Activated T-cell treated with anti-CD3 and anti-CD28 coated beads, Interleukin-2, amount 50 U/mL, for 72 hours (primary cell): ENCODE measurements around the gene SORL1. TPM values are rescaled to one million over a fixed set of nuclear protein-coding genes. Genes with fewer than 3 reads are reported as not detected.

Experiments
- ATAC-seq, 2 donors: fragments of 150-1000 bp; cut with Tn5 transposase; replicated peaks in 1 of 2; 2 replicates each; pipeline ENCODE4 v1.10.0; 2021; ENCODE audit warnings: moderate library complexity in 2 of 2, mild to moderate bottlenecking in 1 of 2
- DNase-seq, 2 donors: peaks; one replicate each; pipeline ENCODE4 v3.0.0; 2021 to 2022; ENCODE audit warnings: mixed read lengths in 1 of 2
- H3K27ac Mint-ChIP-seq: one replicate; pipeline ENCODE4 v1.8.0; 2022; ENCODE audit warnings: mild to moderate bottlenecking, moderate library complexity, mixed read lengths
- H3K27me3 Mint-ChIP-seq: one replicate; pipeline ENCODE4 v1.8.0; 2022; ENCODE audit warnings: low read depth, mixed read lengths
- H3K36me3 Mint-ChIP-seq, 2 donors: one replicate each; pipeline ENCODE4 v1.8.0; 2022; ENCODE audit warnings: mixed read lengths in 2 of 2, mild to moderate bottlenecking in 1 of 2; ENCODE audit not compliant: insufficient read depth in 2 of 2
- H3K4me1 Mint-ChIP-seq: one replicate; pipeline ENCODE4 v1.8.0; 2022; ENCODE audit warnings: low read depth, mixed read lengths
- H3K4me3 Mint-ChIP-seq, 2 donors: one replicate each; pipeline ENCODE4 v1.8.0; 2022; ENCODE audit warnings: mild to moderate bottlenecking in 2 of 2, mixed read lengths in 2 of 2, moderate library complexity in 2 of 2
- H3K9me3 Mint-ChIP-seq, 2 donors: one replicate each; pipeline ENCODE4 v1.8.0; 2022; ENCODE audit warnings: mixed read lengths in 2 of 2
- total RNA-seq, 2 donors: library from RNA; stranded (reverse); gene quantifications; one replicate each; pipeline ENCODE4 v1.2.3, GENCODE V29; 2022

Gene SORL1
- total RNA-seq, 2 donors from 2014 or later: 66.3 to 80.0 TPM

GRCh38 chr11:121591405-121592033 lies 139.4 kb downstream of the SORL1 start:
- H3K27ac Mint-ChIP-seq: peak overlapping the region; percentile 64

DNA sequence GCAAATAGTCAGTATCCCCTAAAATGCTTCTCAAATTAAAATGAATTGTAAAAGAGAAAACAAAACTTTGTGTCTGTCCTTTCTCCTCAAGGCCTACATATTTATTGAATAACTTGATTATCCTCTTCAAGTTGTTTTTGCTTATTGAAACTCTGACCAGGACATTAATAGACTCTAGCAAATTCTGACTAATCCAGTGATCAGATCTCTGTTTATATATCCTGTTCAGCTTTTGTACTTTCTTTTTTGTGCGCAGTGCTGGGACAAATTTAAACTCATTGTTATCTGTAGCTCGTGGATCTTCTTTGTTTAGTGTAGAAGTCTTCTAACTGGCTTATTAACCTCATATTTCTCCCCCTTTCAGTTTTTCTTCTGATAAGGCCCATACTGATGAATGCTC lies 140.6 kb downstream of the SORL1 start:
- Mint-ChIP-seq H3K4me1 (peaks cover 22% of the 10 kb centered on the region), H3K27me3 (no peaks in the 10 kb centered on the region), H3K4me3 (no peak overlapping the region), H3K9me3 (no peaks in the 10 kb centered on the region), H3K27ac (peak overlapping the region; percentile 68), H3K36me3 (peaks cover 15 to 28% of the 10 kb centered on the region in 2 donors)
- DNase-seq: no peak
- ATAC-seq: no peak

More at GRCh38 chr11:121591405-121592033, 139.4 kb downstream of the SORL1 start:
- DNase-seq: peak; percentile 69 to 78
- H3K4me1 Mint-ChIP-seq: peaks cover 22% of the 10 kb centered on the region
- peak; percentile 72 to 75 for ATAC-seq
- no peaks in the 10 kb centered on the region for H3K9me3 Mint-ChIP-seq
- H3K27me3 Mint-ChIP-seq: no peaks in the 10 kb centered on the region
- peak overlapping the region; percentile 30 to 33 for H3K4me3 Mint-ChIP-seq
- peaks cover 15 to 25% of the 10 kb centered on the region in 2 donors for H3K36me3 Mint-ChIP-seq

DNA sequence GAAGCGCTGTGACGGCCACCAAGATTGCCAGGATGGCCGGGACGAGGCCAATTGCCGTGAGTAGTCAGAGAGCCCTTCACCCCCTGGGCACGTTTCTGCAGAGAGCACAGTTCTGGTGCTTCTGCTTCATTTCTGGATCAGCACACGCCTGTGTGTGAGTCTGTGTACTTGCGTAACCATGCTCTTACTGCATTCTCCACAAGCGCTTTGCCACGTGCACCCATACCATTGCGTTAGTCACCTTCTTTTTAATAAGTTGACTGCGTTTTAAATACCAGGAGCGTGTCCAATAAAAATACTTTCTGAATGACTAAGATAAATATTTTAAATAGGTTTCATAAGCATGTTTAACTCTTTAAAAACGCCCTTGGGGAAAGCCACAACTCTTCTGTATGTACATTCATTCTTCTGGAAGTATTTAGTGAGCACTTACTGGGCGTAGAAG lies 143.6 kb downstream of the SORL1 start:
- no peaks in the 10 kb centered on the region for H3K27me3 Mint-ChIP-seq
- no peak for ATAC-seq
- H3K4me3 Mint-ChIP-seq: no peak overlapping the region
- H3K36me3 Mint-ChIP-seq: peaks cover 6 to 25% of the 10 kb centered on the region in 2 donors
- peaks cover 8% of the 10 kb centered on the region for H3K4me1 Mint-ChIP-seq
- no peak overlapping the region for H3K27ac Mint-ChIP-seq
- no peaks in the 10 kb centered on the region for H3K9me3 Mint-ChIP-seq
- DNase-seq: no peak

- ATAC-seq (no peak), DNase-seq (no peak)
- no peaks in the 10 kb centered on the region for H3K27me3 Mint-ChIP-seq
- H3K4me3 Mint-ChIP-seq: no peak overlapping the region
- no peak overlapping the region for H3K27ac Mint-ChIP-seq
- no peaks in the 10 kb centered on the region for H3K9me3 Mint-ChIP-seq
- H3K4me1 Mint-ChIP-seq: peaks cover under 1% of the 10 kb centered on the region
- peaks cover 3 to 21% of the 10 kb centered on the region in 2 donors for H3K36me3 Mint-ChIP-seq
Observed at GRCh38 chr11:121596195-121597155, 144.4 kb downstream of the SORL1 start.

DNA sequence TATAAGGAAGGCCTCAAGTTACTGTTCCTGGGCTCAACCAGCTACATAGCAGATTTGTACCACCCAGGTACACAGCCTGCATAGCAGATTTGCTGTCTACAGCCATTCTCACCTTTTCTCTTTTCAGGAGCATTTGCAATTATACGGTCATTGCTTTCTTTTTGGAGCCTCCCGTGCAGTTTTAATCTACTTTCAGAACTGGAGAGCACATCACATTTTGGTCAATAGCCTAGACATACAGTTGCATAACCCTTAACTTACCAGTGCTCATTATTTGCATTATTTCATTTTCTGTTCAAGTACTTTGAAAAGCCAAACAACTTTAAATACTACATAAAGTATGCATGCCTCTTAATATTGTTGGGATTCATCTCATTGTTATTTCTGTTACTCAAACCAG lies 151.2 kb downstream of the SORL1 start:
- Mint-ChIP-seq H3K4me1 (no peaks in the 10 kb centered on the region), H3K36me3 (peaks cover 2 to 12% of the 10 kb centered on the region in 2 donors), H3K27ac (no peak overlapping the region), H3K4me3 (no peak overlapping the region), H3K9me3 (no peaks in the 10 kb centered on the region), H3K27me3 (no peaks in the 10 kb centered on the region)
- ATAC-seq (no peak), DNase-seq (no peak)

DNA sequence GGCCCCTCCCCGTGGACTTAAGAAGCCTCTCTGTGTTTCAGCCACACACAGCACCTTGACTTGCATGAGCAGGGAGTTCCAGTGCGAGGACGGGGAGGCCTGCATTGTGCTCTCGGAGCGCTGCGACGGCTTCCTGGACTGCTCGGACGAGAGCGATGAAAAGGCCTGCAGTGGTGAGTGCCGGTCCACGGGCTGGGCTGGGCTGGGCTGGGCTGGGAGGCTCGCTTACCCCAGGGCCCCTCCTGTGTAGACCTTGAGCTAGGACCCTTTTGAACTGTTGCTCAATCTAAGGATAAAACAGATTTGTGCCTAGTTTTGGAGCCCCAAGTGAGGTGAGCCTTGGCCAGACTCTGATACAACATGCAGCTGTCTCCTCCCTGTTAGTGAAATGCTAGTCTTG lies 152.0 kb downstream of the SORL1 start:
- Mint-ChIP-seq H3K4me1 (no peaks in the 10 kb centered on the region), H3K4me3 (no peak overlapping the region), H3K27ac (no peak overlapping the region), H3K9me3 (no peaks in the 10 kb centered on the region), H3K36me3 (peaks cover 2 to 13% of the 10 kb centered on the region in 2 donors), H3K27me3 (no peaks in the 10 kb centered on the region)
- DNase-seq (no peak), ATAC-seq (no peak)

DNA sequence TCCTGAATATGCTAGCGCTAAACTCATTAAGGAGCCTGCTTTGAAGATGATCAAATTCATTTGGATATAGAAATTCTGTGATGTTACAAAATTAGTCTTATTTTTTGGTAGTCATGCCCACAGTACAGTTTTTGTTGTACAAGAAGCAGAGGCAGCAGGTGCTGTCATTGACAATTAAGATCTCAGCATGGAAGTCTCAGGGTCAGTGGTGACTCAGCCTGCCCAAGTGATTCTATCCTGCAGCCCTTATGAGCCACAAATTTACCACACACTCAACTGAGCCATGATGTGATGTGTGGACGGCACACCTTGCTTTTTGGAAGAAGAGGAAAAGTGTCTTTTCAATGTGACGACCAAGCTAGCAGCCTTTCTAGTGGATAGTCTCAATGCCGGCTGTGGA lies 154.2 kb downstream of the SORL1 start:
- ATAC-seq (no peak), DNase-seq (no peak)
- H3K9me3 Mint-ChIP-seq: no peaks in the 10 kb centered on the region
- H3K36me3 Mint-ChIP-seq: peaks cover 2 to 19% of the 10 kb centered on the region in 2 donors
- no peaks in the 10 kb centered on the region for H3K4me1 Mint-ChIP-seq
- H3K4me3 Mint-ChIP-seq: no peak overlapping the region
- no peaks in the 10 kb centered on the region for H3K27me3 Mint-ChIP-seq
- no peak overlapping the region for H3K27ac Mint-ChIP-seq

DNA sequence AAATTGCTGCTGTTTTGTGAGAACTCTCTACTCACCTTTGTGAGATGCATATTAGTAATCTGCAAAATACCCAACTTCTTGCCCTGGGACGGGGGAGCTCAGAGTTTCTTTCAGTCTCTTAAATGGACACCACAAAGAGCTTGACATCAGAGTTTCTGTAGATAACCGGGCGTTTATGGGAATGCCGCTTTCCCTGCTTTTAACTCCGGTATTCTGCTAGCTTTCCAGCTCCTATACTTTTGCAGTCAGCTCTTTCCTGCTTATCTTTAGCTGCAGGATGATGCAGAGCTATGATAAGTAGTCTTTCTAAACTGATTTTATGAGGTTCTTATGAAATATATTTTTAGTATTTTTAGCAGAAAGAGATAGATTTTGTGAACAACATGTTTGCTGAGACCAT lies 155.2 kb downstream of the SORL1 start:
- H3K27me3 Mint-ChIP-seq: no peaks in the 10 kb centered on the region
- ATAC-seq (no peak), DNase-seq (no peak)
- H3K4me3 Mint-ChIP-seq: no peak overlapping the region
- H3K9me3 Mint-ChIP-seq: no peaks in the 10 kb centered on the region
- no peaks in the 10 kb centered on the region for H3K4me1 Mint-ChIP-seq
- H3K27ac Mint-ChIP-seq: no peak overlapping the region
- H3K36me3 Mint-ChIP-seq: peaks cover 2 to 17% of the 10 kb centered on the region in 2 donors

GRCh38 chr11:121608545-121609098 lies 156.5 kb downstream of the SORL1 start:
- Mint-ChIP-seq H3K9me3 (no peaks in the 10 kb centered on the region), H3K36me3 (peaks cover 2 to 17% of the 10 kb centered on the region in 2 donors), H3K4me3 (no peak overlapping the region), H3K27me3 (no peaks in the 10 kb centered on the region), H3K4me1 (no peaks in the 10 kb centered on the region), H3K27ac (no peak overlapping the region)
- DNase-seq (no peak), ATAC-seq (no peak)

- H3K27ac Mint-ChIP-seq: no peak overlapping the region
- no peak overlapping the region for H3K4me3 Mint-ChIP-seq
- ATAC-seq: no peak
Observed at GRCh38 chr11:121610706-121611105, 158.6 kb downstream of the SORL1 start.

GRCh38 chr11:121611242-121611641 lies 159.1 kb downstream of the SORL1 start:
- Mint-ChIP-seq H3K36me3 (peaks cover 2 to 22% of the 10 kb centered on the region in 2 donors), H3K27me3 (no peaks in the 10 kb centered on the region), H3K27ac (no peak overlapping the region), H3K9me3 (no peaks in the 10 kb centered on the region), H3K4me3 (no peak overlapping the region), H3K4me1 (no peaks in the 10 kb centered on the region)
- ATAC-seq (no peak), DNase-seq (no peak)

More at GRCh38 chr11:121610706-121611105, 158.6 kb downstream of the SORL1 start:
- Mint-ChIP-seq H3K9me3 (no peaks in the 10 kb centered on the region), H3K27me3 (no peaks in the 10 kb centered on the region), H3K36me3 (peaks cover 2 to 22% of the 10 kb centered on the region in 2 donors), H3K4me1 (no peaks in the 10 kb centered on the region)
- no peak for DNase-seq

DNA sequence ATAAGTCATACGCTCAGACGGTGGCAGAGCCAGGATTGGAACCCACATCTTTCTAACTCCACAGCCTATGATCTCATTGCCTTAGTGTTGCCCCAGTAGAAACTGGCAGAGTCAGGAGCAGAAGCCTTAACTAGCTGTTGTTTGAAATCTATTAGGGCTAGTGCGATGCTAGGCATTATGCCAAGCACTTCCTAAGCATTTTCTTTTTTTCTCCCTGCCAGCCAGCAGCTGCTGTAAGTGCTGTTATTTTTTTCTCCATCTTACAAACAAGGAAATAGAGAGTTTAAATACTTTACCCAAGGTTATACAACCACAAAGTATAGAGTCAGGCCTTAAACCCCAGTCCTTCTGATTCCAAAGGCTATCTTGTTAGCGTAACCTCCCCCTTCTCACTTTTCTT lies 161.6 kb downstream of the SORL1 start:
- H3K27ac Mint-ChIP-seq: no peak overlapping the region
- H3K9me3 Mint-ChIP-seq: no peaks in the 10 kb centered on the region
- DNase-seq: no peak
- H3K4me1 Mint-ChIP-seq: no peaks in the 10 kb centered on the region
- H3K4me3 Mint-ChIP-seq: no peak overlapping the region
- no peak for ATAC-seq
- no peaks in the 10 kb centered on the region for H3K27me3 Mint-ChIP-seq
- peaks cover 2 to 18% of the 10 kb centered on the region in 2 donors for H3K36me3 Mint-ChIP-seq

GRCh38 chr11:121614636-121615240 lies 162.6 kb downstream of the SORL1 start:
- Mint-ChIP-seq H3K36me3 (peaks cover 2 to 11% of the 10 kb centered on the region in 2 donors), H3K4me1 (no peaks in the 10 kb centered on the region), H3K27me3 (no peaks in the 10 kb centered on the region), H3K4me3 (no peak overlapping the region), H3K27ac (no peak overlapping the region), H3K9me3 (no peaks in the 10 kb centered on the region)
- ATAC-seq (no peak), DNase-seq (no peak)
